HepG2 (cell line): ENCODE data around the gene DGCR8. TPM values are rescaled to one million over a fixed set of nuclear protein-coding genes. Genes with fewer than 3 reads are reported as not detected.
A peak's percentile ranks its signal among the peaks of the same experiment; 100 is the strongest.

ENCODE experiments used
- AKNA ChIP-seq: sonication (generic); formaldehyde crosslinking; IDR thresholded peaks from 2 replicates; pipeline ENCODE4 v1.4.0; 2020; ENCODE audit warnings: missing genetic modification reagents, borderline replicate concordance
- CAMTA2 ChIP-seq: sonication (generic); formaldehyde crosslinking; IDR thresholded peaks from 2 replicates; pipeline ENCODE4 v1.4.0; 2020; ENCODE audit warnings: mild to moderate bottlenecking, missing genetic modification reagents, borderline replicate concordance
- HNRNPH1 ChIP-seq: fragments of 200-400 bp; formaldehyde crosslinking; optimal IDR thresholded peaks from 2 replicates; pipeline ENCODE3; 2017; ENCODE audit warnings: mild to moderate bottlenecking, low read depth, low read length
- HOXA7 ChIP-seq: sonication (generic); formaldehyde crosslinking; IDR thresholded peaks from 2 replicates; pipeline ENCODE4 v1.8.1; 2022; ENCODE audit warnings: mild to moderate bottlenecking, missing genetic modification reagents, moderate library complexity
- NFAT5 ChIP-seq: sonication (generic); formaldehyde crosslinking; IDR thresholded peaks from 2 replicates; pipeline ENCODE4 v1.4.0; 2020; ENCODE audit warnings: missing genetic modification reagents
- NRL ChIP-seq: sonication (generic); formaldehyde crosslinking; IDR thresholded peaks from 2 replicates; pipeline ENCODE4 v1.5.0; 2020; ENCODE audit warnings: missing genetic modification reagents, mild to moderate bottlenecking, moderate library complexity, borderline replicate concordance
- TEF ChIP-seq: sonication (generic); formaldehyde crosslinking; IDR thresholded peaks from 2 replicates; pipeline ENCODE4 v1.5.0; 2020; ENCODE audit warnings: missing genetic modification reagents
- THAP8 ChIP-seq: sonication (generic); formaldehyde crosslinking; IDR thresholded peaks from 2 replicates; pipeline ENCODE4 v1.5.1; 2020; ENCODE audit warnings: missing genetic modification reagents, mild to moderate bottlenecking, borderline replicate concordance
- XRCC5 ChIP-seq: fragments of 200-400 bp; formaldehyde crosslinking; optimal IDR thresholded peaks from 2 replicates; pipeline ENCODE3; 2017; ENCODE audit warnings: mild to moderate bottlenecking, low read length
- ZNF10 ChIP-seq: sonication (generic); formaldehyde crosslinking; IDR thresholded peaks from 2 replicates; pipeline ENCODE4 v1.4.0; 2020; ENCODE audit warnings: mild to moderate bottlenecking, low read depth, missing genetic modification reagents, borderline replicate concordance
- ZNF121 ChIP-seq: sonication (generic); formaldehyde crosslinking; IDR thresholded peaks from 2 replicates; pipeline ENCODE4 v1.5.0; 2020; ENCODE audit warnings: mild to moderate bottlenecking, missing genetic modification reagents
- ZNF280D ChIP-seq: sonication (generic); formaldehyde crosslinking; IDR thresholded peaks from 2 replicates; pipeline ENCODE4 v1.5.1; 2020; ENCODE audit warnings: mild to moderate bottlenecking, missing genetic modification reagents
- ZNF891 ChIP-seq: sonication (generic); formaldehyde crosslinking; IDR thresholded peaks from 2 replicates; pipeline ENCODE4 v1.5.0; 2020; ENCODE audit warnings: mild to moderate bottlenecking, missing genetic modification reagents
- polyA plus RNA-seq, 8 experiments: library from polyadenylated mRNA; depleted of rRNA in 3 of 8; stranded (reverse) in 7 of 8; unstranded in 1 of 8; fragments of >200 nt; fragmentation: Illumina TruSeq in 4 of 8; extraction: Trizol in 4 of 8; gene quantifications; 2 replicates each; pipeline versions ENCODE4 v1.2.1 to v1.2.3, GENCODE V29; 2011 to 2016; ENCODE audit warnings: low read depth in 4 of 8, missing spikeins in 1 of 8, mixed read lengths in 1 of 8; ENCODE audit not compliant: insufficient read depth in 1 of 8
- total RNA-seq, 5 experiments: library from RNA; depleted of rRNA; stranded (reverse); fragments of >200 nt; fragmentation: Illumina TruSeq; extraction: Trizol; gene quantifications; 2 replicates each; pipeline ENCODE4 v1.2.3, GENCODE V29; 2016; ENCODE audit warnings: low read depth in 1 of 5

DGCR8 gene
- total and polyA plus RNA-seq, 2 of the 13 experiments (the other 11 are each of a cell fraction or from before 2014, with no cell fraction given): 10.2 to 23.2 TPM

- TF ChIP-seq THAP8 (CRISPR knock-in tag) (peak; percentile 25; the same call in 1 of the 2 replicates), CAMTA2 (no peak), TEF (CRISPR knock-in tag) (no peak), ZNF280D (no peak), ZNF121 (CRISPR knock-in tag) (no peak), ZNF10 (no peak), NFAT5 (CRISPR knock-in tag) (no peak), HOXA7 (CRISPR knock-in tag) (no peak), NRL (CRISPR knock-in tag) (no peak; the same call in 1 of the 2 replicates), XRCC5 (peak; percentile 80), ZNF891 (CRISPR knock-in tag) (no peak), HNRNPH1 (no peak), AKNA (CRISPR knock-in tag) (no peak)
Observed at GRCh38 chr22:20116951-20117632, 37.1 kb downstream of the DGCR8 start, which contains the start of gene TRMT2A (continued).
